ENCODE results near the gene RPIA. TPM values are rescaled to one million over a fixed set of nuclear protein-coding genes. Genes with fewer than 3 reads are reported as not detected.
A peak's percentile ranks its signal among the peaks of the same experiment; 100 is the strongest.

The RPIA gene
- total RNA-seq, 1 experiment from 2014 or later, result 21.3 TPM

- Histone ChIP-seq H3K4me3 (no peak overlapping the region), H2AFZ (no peak overlapping the region), H3F3A (ENCODE audit: insufficient read depth, low read depth) (no peaks in the 10 kb centered on the region), H4K20me1 (ENCODE audit: insufficient read depth) (no peaks in the 10 kb centered on the region), H3K36me3 (ENCODE audit: low read depth) (peaks cover 17% of the 10 kb centered on the region; the same call in 1 of the 2 replicates), H3K27ac (no peak overlapping the region), H3K9me2 (ENCODE audit: insufficient read depth) (no peaks in the 10 kb centered on the region), H3K27me3 (ENCODE audit: insufficient read depth, low read depth) (no peaks in the 10 kb centered on the region), H3K4me1 (replicated peaks; ENCODE audit: insufficient read depth) (no peaks in the 10 kb centered on the region), H3K9me3 (ENCODE audit: insufficient read depth, low read depth) (no peaks in the 10 kb centered on the region; the same call in 1 of the 2 replicates), H3K4me2 (no peak overlapping the region), H3K79me2 (ENCODE audit: low read depth) (no peaks in the 10 kb centered on the region)
- BruUV-seq (replicated peaks), result no TSS peak
- no peak for DNase-seq
- ChIA-PET CTCF (no interaction called here), POLR2A (ENCODE audit: unreplicated experiment) (no interaction called here)
- intact Hi-C loops (cut with micrococcal nuclease; ENCODE audit: unreplicated experiment), result loop anchor here (10.0 kb wide), 1 partner anchor 127 kb away; no protein-coding TSS in a partner anchor
- TF ChIP-seq CTCF (conservative IDR thresholded peaks at IDR 0.05), result no peak
- TF ChIP-seq EZH2 (IDR thresholded peaks at IDR 0.05; ENCODE audit: low read depth), result no peak
These were observed 56.5 kb downstream of the RPIA start for GRCh38 chr2:88747990-88748389.

GRCh38 chr2:88751768-88752167 lies 60.3 kb downstream of the RPIA start:
- Histone ChIP-seq H3K4me1 (replicated peaks; ENCODE audit: insufficient read depth) (peaks cover 4% of the 10 kb centered on the region; the same call in 1 of the 2 replicates), H3K4me2 (no peak overlapping the region), H3K9me3 (ENCODE audit: insufficient read depth, low read depth) (no peaks in the 10 kb centered on the region; the same call in 1 of the 2 replicates), H3K4me3 (no peak overlapping the region), H4K20me1 (ENCODE audit: insufficient read depth) (no peaks in the 10 kb centered on the region), H2AFZ (no peak overlapping the region), H3K79me2 (ENCODE audit: low read depth) (no peaks in the 10 kb centered on the region), H3K9me2 (ENCODE audit: insufficient read depth) (no peaks in the 10 kb centered on the region), H3K27me3 (ENCODE audit: insufficient read depth, low read depth) (no peaks in the 10 kb centered on the region), H3K36me3 (ENCODE audit: low read depth) (0 out of 2 replicates have a peak, but pooled peaks cover 11% of the 10 kb centered on the region), H3K27ac (no peak overlapping the region), H3F3A (ENCODE audit: insufficient read depth, low read depth) (no peaks in the 10 kb centered on the region)
- intact Hi-C loops (cut with micrococcal nuclease; ENCODE audit: unreplicated experiment), result no loop called here
- no TSS peak for BruUV-seq (replicated peaks)
- CTCF ChIA-PET, result interaction anchor here (0.5 kb wide), 1 partner anchor 87 kb away, joined by 3 read pairs; no protein-coding TSS in a partner anchor
- POLR2A ChIA-PET (ENCODE audit: unreplicated experiment), result no interaction called here
- no peak for DNase-seq
- TF ChIP-seq EZH2 (IDR thresholded peaks at IDR 0.05; ENCODE audit: low read depth) (no peak), CTCF (conservative IDR thresholded peaks at IDR 0.05) (no peak)

GRCh38 chr2:88753833-88754584 lies 62.5 kb downstream of the RPIA start:
- BruUV-seq (replicated peaks), result no TSS peak
- POLR2A ChIA-PET (ENCODE audit: unreplicated experiment), result no interaction called here
- intact Hi-C loops (cut with micrococcal nuclease; ENCODE audit: unreplicated experiment), result no loop called here

More at GRCh38 chr2:88753833-88754584, 62.5 kb downstream of the RPIA start:
- H2AFZ ChIP-seq, result no peak overlapping the region
- 0 out of 2 replicates have a peak, but pooled peaks cover 9% of the 10 kb centered on the region for H3K36me3 ChIP-seq (ENCODE audit: low read depth)
- no peaks in the 10 kb centered on the region for H3K27me3 ChIP-seq (ENCODE audit: insufficient read depth, low read depth)
- no peak overlapping the region for H3K4me3 ChIP-seq
- H3K4me2 ChIP-seq, result no peak overlapping the region
- TF ChIP-seq CTCF (conservative IDR thresholded peaks at IDR 0.05) (no peak), EZH2 (IDR thresholded peaks at IDR 0.05; ENCODE audit: low read depth) (no peak)
- H4K20me1 ChIP-seq (ENCODE audit: insufficient read depth), result no peaks in the 10 kb centered on the region
- peaks cover 4% of the 10 kb centered on the region; the same call in 1 of the 2 replicates for H3K4me1 ChIP-seq (replicated peaks; ENCODE audit: insufficient read depth)
- H3K9me3 ChIP-seq (ENCODE audit: insufficient read depth, low read depth), result peaks cover 5% of the 10 kb centered on the region
- H3K9me2 ChIP-seq (ENCODE audit: insufficient read depth), result no peaks in the 10 kb centered on the region
- peak overlapping the region; percentile 23; the same call in 1 of the 2 replicates for H3K27ac ChIP-seq
- CTCF ChIA-PET, result interaction anchor here (0.6 kb wide), 1 partner anchor 17 kb away, joined by 6 read pairs; no protein-coding TSS in a partner anchor
- no peak for DNase-seq
- no peaks in the 10 kb centered on the region for H3K79me2 ChIP-seq (ENCODE audit: low read depth)
- no peaks in the 10 kb centered on the region for H3F3A ChIP-seq (ENCODE audit: insufficient read depth, low read depth)
